Tibial nerve (tissue), 3 donors: Measurements from ENCODE around the gene CCDC60.

ENCODE experiments used
- POLR2A ChIP-seq, 2 donors: fragments of 450-650 bp; IDR thresholded peaks; one replicate each; pipeline ENCODE4 v1.6.1; 2017; ENCODE audit warnings: antibody characterized with exemption in 2 of 2, mild to moderate bottlenecking in 2 of 2, moderate library complexity in 2 of 2
- TF ChIP-seq, protein P1 (sequence below), 5 experiments: fragments of 200-600 bp in 3 of 5; fragments of 450-650 bp in 2 of 5; sonication (generic) in 3 of 5; IDR thresholded peaks; one replicate each; pipeline ENCODE4 v1.5.1; 2016 to 2019; ENCODE audit warnings: antibody characterized with exemption in 5 of 5, mild to moderate bottlenecking in 3 of 5, moderate library complexity in 2 of 5

DNA sequence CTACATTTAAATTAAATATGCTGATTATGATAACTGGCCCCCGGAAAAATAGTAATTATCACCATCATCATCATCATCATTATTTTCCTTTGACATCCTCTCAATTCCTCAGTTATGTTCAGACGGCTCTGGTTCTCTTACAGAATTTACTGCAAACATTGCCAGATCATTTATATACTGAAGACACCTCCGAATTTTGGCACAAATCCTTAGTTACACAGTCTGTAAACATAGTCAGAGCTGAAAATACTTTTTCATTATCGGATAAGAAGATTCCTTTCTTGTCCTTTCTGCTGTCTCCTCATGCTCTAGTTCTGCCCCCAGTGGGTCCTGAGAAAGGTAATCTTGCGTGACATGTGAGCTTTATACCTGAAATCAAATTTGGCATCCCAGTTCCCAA is 40.3 kb upstream of the CCDC60 start:
- TF ChIP-seq, protein P1, sequence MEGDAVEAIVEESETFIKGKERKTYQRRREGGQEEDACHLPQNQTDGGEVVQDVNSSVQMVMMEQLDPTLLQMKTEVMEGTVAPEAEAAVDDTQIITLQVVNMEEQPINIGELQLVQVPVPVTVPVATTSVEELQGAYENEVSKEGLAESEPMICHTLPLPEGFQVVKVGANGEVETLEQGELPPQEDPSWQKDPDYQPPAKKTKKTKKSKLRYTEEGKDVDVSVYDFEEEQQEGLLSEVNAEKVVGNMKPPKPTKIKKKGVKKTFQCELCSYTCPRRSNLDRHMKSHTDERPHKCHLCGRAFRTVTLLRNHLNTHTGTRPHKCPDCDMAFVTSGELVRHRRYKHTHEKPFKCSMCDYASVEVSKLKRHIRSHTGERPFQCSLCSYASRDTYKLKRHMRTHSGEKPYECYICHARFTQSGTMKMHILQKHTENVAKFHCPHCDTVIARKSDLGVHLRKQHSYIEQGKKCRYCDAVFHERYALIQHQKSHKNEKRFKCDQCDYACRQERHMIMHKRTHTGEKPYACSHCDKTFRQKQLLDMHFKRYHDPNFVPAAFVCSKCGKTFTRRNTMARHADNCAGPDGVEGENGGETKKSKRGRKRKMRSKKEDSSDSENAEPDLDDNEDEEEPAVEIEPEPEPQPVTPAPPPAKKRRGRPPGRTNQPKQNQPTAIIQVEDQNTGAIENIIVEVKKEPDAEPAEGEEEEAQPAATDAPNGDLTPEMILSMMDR (IDR thresholded peaks at IDR 0.05) = no peak
- TF ChIP-seq POLR2A (IDR thresholded peaks at IDR 0.05) = no peak
